Ectodermal cell (in vitro differentiated cells): ENCODE measurements around the gene CDH9. TPM values are rescaled to one million over a fixed set of nuclear protein-coding genes. Genes with fewer than 3 reads are reported as not detected.

ENCODE experiments used
- H3K27ac ChIP-seq: 2 replicates; pipeline ENCODE4 v1.7.0; 2013; ENCODE audit warnings: mild to moderate bottlenecking, low read depth, low read length; ENCODE audit not compliant: insufficient read depth, poor library complexity, severe bottlenecking
- H3K27me3 ChIP-seq: 2 replicates; pipeline ENCODE4 v1.7.0; 2013; ENCODE audit warnings: mild to moderate bottlenecking, low read length; ENCODE audit not compliant: insufficient read depth, control insufficient read depth, poor library complexity, severe bottlenecking
- H3K36me3 ChIP-seq: one replicate; pipeline ENCODE4 v1.7.0; 2013; ENCODE audit warnings: low read length; ENCODE audit not compliant: control insufficient read depth, insufficient read depth
- H3K4me1 ChIP-seq: one replicate; pipeline ENCODE4 v1.7.0; 2013; ENCODE audit warnings: low read length; ENCODE audit not compliant: control insufficient read depth, insufficient read depth
- H3K4me3 ChIP-seq: 2 replicates; pipeline ENCODE4 v1.7.0; 2013; ENCODE audit warnings: low read depth, low read length, control low read depth; ENCODE audit not compliant: insufficient read depth
- H3K9me3 ChIP-seq: 2 replicates; pipeline ENCODE4 v1.7.0; 2013; ENCODE audit warnings: mild to moderate bottlenecking, low read length, moderate library complexity; ENCODE audit not compliant: control insufficient read depth
- WGBS, 2 experiments: methylation state at CpG; one replicate each; pipeline ENCODE4 v1.1.7; 2013; ENCODE audit warnings: missing lambda C conversion rate in 2 of 2; 5-methylcytosine and 5-hydroxymethylcytosine counted together
- polyA plus RNA-seq, 4 experiments: library from polyadenylated mRNA; stranded (reverse); fragments of 50-300 nt; gene quantifications; one replicate each; pipeline ENCODE4 v1.2.3, GENCODE V29; 2013

Gene CDH9
- 39.8 TPM for polyA plus RNA-seq (2013, experiment 1 of 4)
- polyA plus RNA-seq (2013, experiment 2 of 4), result 49.3 TPM
- 32.2 TPM for polyA plus RNA-seq (2013, experiment 3 of 4)
- 37.0 TPM for polyA plus RNA-seq (2013, experiment 4 of 4)

GRCh38 chr5:27038476-27038875, at the start of gene CDH9:
TSS of gene CDH9 (minus strand) at chr5:27038586. CDS start at chr5:26988333, 50,253 bp downstream.
- H3K4me3 ChIP-seq, result peak within 1 kb of the TSS; percentile 50
- H3K36me3 ChIP-seq, result no peaks in the 10 kb centered on the region
- H3K9me3 ChIP-seq, result no peaks in the 10 kb centered on the region
- H3K27me3 ChIP-seq, result no peaks in the 10 kb centered on the region
- peak within 1 kb of the TSS; percentile 39 for H3K27ac ChIP-seq
- peaks cover 8% of the 10 kb centered on the region for H3K4me1 ChIP-seq
- 0 to 1% methylated on average over 12 of the region's 12 CpGs for WGBS, 2 experiments

GRCh38 chr5:27087747-27088146, 49.4 kb upstream of the CDH9 start:
- Histone ChIP-seq H3K4me1 (no peaks in the 10 kb centered on the region), H3K27me3 (no peaks in the 10 kb centered on the region), H3K9me3 (no peaks in the 10 kb centered on the region), H3K36me3 (no peaks in the 10 kb centered on the region), H3K4me3 (no peak overlapping the region), H3K27ac (no peak overlapping the region)
- 61 to 78% methylated on average over 1 to 2 of the region's 2 CpGs for WGBS, 2 experiments

- Histone ChIP-seq H3K27ac (peak overlapping the region; percentile 57), H3K4me3 (no peak overlapping the region)
- 22 to 42% methylated on average over 6 to 7 of the region's 7 CpGs for WGBS, 2 experiments
Measured at GRCh38 chr5:27083449-27084415, 45.3 kb upstream of the CDH9 start.

GRCh38 chr5:27080147-27080546, 41.8 kb upstream of the CDH9 start:
- Histone ChIP-seq H3K27ac (no peak overlapping the region), H3K36me3 (no peaks in the 10 kb centered on the region), H3K4me3 (no peak overlapping the region), H3K4me1 (no peaks in the 10 kb centered on the region), H3K9me3 (peaks cover 5% of the 10 kb centered on the region), H3K27me3 (no peaks in the 10 kb centered on the region)
- WGBS, 2 experiments, result 53 to 72% methylated on average over 1 of the region's 1 CpG

More at GRCh38 chr5:27083449-27084415, 45.3 kb upstream of the CDH9 start:
- Histone ChIP-seq H3K4me1 (no peaks in the 10 kb centered on the region), H3K27me3 (no peaks in the 10 kb centered on the region), H3K36me3 (no peaks in the 10 kb centered on the region), H3K9me3 (peaks cover 5% of the 10 kb centered on the region)

GRCh38 chr5:27062451-27062850, 24.1 kb upstream of the CDH9 start:
- 96 to 97% methylated on average over 2 of the region's 2 CpGs for WGBS, 2 experiments
- Histone ChIP-seq H3K9me3 (no peaks in the 10 kb centered on the region), H3K4me1 (no peaks in the 10 kb centered on the region), H3K4me3 (no peak overlapping the region), H3K27me3 (no peaks in the 10 kb centered on the region), H3K27ac (no peak overlapping the region), H3K36me3 (no peaks in the 10 kb centered on the region)

GRCh38 chr5:27048510-27048909, 10.1 kb upstream of the CDH9 start:
- no peaks in the 10 kb centered on the region for H3K27me3 ChIP-seq
- no peaks in the 10 kb centered on the region for H3K4me1 ChIP-seq
- no peak overlapping the region for H3K27ac ChIP-seq
- no peak overlapping the region for H3K4me3 ChIP-seq
- no peaks in the 10 kb centered on the region for H3K9me3 ChIP-seq
- H3K36me3 ChIP-seq, result no peaks in the 10 kb centered on the region

- no peak overlapping the region for H3K27ac ChIP-seq
- H3K27me3 ChIP-seq, result no peaks in the 10 kb centered on the region
- H3K36me3 ChIP-seq, result no peaks in the 10 kb centered on the region
- no peak overlapping the region for H3K4me3 ChIP-seq
- H3K9me3 ChIP-seq, result no peaks in the 10 kb centered on the region
- H3K4me1 ChIP-seq, result peaks cover 8% of the 10 kb centered on the region
- WGBS, 2 experiments, result 86 to 94% methylated on average over 1 of the region's 1 CpG
Measured at GRCh38 chr5:27041372-27041771, 3.0 kb upstream of the CDH9 start.

GRCh38 chr5:27034565-27034964, 3.8 kb downstream of the CDH9 start:
- Histone ChIP-seq H3K36me3 (no peaks in the 10 kb centered on the region), H3K4me3 (no peak overlapping the region), H3K9me3 (no peaks in the 10 kb centered on the region), H3K27me3 (no peaks in the 10 kb centered on the region), H3K27ac (no peak overlapping the region), H3K4me1 (peaks cover 5% of the 10 kb centered on the region)
- WGBS, 2 experiments, result 83% methylated on average over 1 of the region's 1 CpG; no CpG with 5 or more reads in 1 of the 2 experiments

GRCh38 chr5:27026801-27027200, 11.6 kb downstream of the CDH9 start:
- H3K27me3 ChIP-seq, result no peaks in the 10 kb centered on the region
- no peaks in the 10 kb centered on the region for H3K36me3 ChIP-seq
- no peaks in the 10 kb centered on the region for H3K4me1 ChIP-seq
- no peak overlapping the region for H3K27ac ChIP-seq
- H3K9me3 ChIP-seq, result no peaks in the 10 kb centered on the region
- no peak overlapping the region for H3K4me3 ChIP-seq
- WGBS, 2 experiments, result no CpG with 5 or more reads among the region's 2 CpGs

- no peak overlapping the region for H3K4me3 ChIP-seq
- H3K4me1 ChIP-seq, result no peaks in the 10 kb centered on the region
- no peaks in the 10 kb centered on the region for H3K27me3 ChIP-seq
- 100% methylated on average over 1 of the region's 1 CpG for WGBS, 2 experiments
- H3K36me3 ChIP-seq, result no peaks in the 10 kb centered on the region
- H3K9me3 ChIP-seq, result no peaks in the 10 kb centered on the region
- no peak overlapping the region for H3K27ac ChIP-seq
Measured at GRCh38 chr5:27026063-27026462, 12.3 kb downstream of the CDH9 start.
